A549 (cell line): ENCODE measurements around the gene FRMD7. TPM values are rescaled to one million over a fixed set of nuclear protein-coding genes. Genes with fewer than 3 reads are reported as not detected.

Experiments
- ATAC-seq, 2 experiments: fragments of 200-7000 bp in 1 of 2; fragments of >200 bp in 1 of 2; cut with Nextera tagmentation in 1 of 2; cut with Tn5 transposase in 1 of 2; 3 replicates each; pipeline versions ENCODE4 v1.8.0 to v1.9.1; 2018 to 2020; ENCODE audit warnings: mild to moderate bottlenecking in 1 of 2, moderate library complexity in 1 of 2
- CTCF ChIA-PET: fragments of 300-600 bp; sonication (Branson Sonifier 250); formaldehyde crosslinking; extraction: SDS; loops from one replicate; lab custom pipeline; 2021; ENCODE audit warnings: antibody characterized with exemption, inconsistent platforms; lab: Yijun Ruan, JAX
- POLR2A ChIA-PET: fragments of 350-600 bp; formaldehyde crosslinking; extraction: SDS; loops from one replicate; lab custom pipeline; 2021; ENCODE audit warnings: antibody characterized with exemption, inconsistent platforms; lab: Yijun Ruan, JAX
- DNase-seq, 2 experiments: peaks; one replicate each; pipeline versions ENCODE4 v3.0.0 to v3.0.0-alpha.2; 2011 to 2016; ENCODE audit warnings: low read depth in 1 of 2, low spot score in 1 of 2
- FAIRE-seq: peaks from 2 replicates; lab custom pipeline; 2011; peaks lifted over from hg19 to GRCh38; lab: Jason Lieb, UNC
- H3K27ac ChIP-seq, 2 experiments: fragments of >200 bp; sonication (Bioruptor Twin); formaldehyde crosslinking; 3 replicates each; pipeline ENCODE4 v1.5.1; 2016 to 2017
- H3K4me1 ChIP-seq: fragments of >200 bp; sonication (Bioruptor Twin); formaldehyde crosslinking; 3 replicates; pipeline ENCODE4 v1.6.1; 2016
- H3K4me2 ChIP-seq: fragments of >200 bp; sonication (Bioruptor Twin); formaldehyde crosslinking; 3 replicates; pipeline ENCODE4 v1.6.1; 2016
- H3K4me3 ChIP-seq: fragments of >200 bp; sonication (Bioruptor Twin); formaldehyde crosslinking; 3 replicates; pipeline ENCODE4 v1.5.1; 2016
- H3K9me3 ChIP-seq: fragments of >200 bp; sonication (Bioruptor Twin); formaldehyde crosslinking; 3 replicates; pipeline ENCODE4 v1.6.1; 2016
- CBX2 ChIP-seq: fragments of 200-600 bp; sonication (generic); IDR thresholded peaks from 2 replicates; pipeline ENCODE4 v1.6.1; 2016; ENCODE audit warnings: low read depth, mild to moderate bottlenecking, borderline replicate concordance
- CHD4 ChIP-seq: fragments of 200-600 bp; sonication (generic); IDR thresholded peaks from 2 replicates; pipeline ENCODE4 v1.6.1; 2016; ENCODE audit warnings: antibody characterized with exemption, mild to moderate bottlenecking, borderline replicate concordance
- EHF ChIP-seq: fragments of 250-450 bp; sonication (Bioruptor Pico); IDR thresholded peaks from 2 replicates; pipeline ENCODE4 v1.5.0; 2020; ENCODE audit warnings: mild to moderate bottlenecking
- EP300 ChIP-seq, 2 experiments: fragments of >200 bp; sonication (Bioruptor Twin); formaldehyde crosslinking; IDR thresholded peaks; 2 replicates in 1 of 2; 3 replicates in 1 of 2; pipeline ENCODE4 v1.6.1; 2016 to 2017
- HDAC2 ChIP-seq: fragments of 200-600 bp; sonication (generic); IDR thresholded peaks from 2 replicates; pipeline ENCODE4 v1.6.1; 2016
- HEYL ChIP-seq: fragments of 250-450 bp; sonication (Bioruptor Pico); IDR thresholded peaks from 2 replicates; pipeline ENCODE4 v1.8.0; 2021; ENCODE audit warnings: mild to moderate bottlenecking, moderate library complexity
- HMGXB4 ChIP-seq: fragments of 250-450 bp; sonication (Bioruptor Pico); IDR thresholded peaks from 2 replicates; pipeline ENCODE4 v1.5.0; 2021; ENCODE audit warnings: mild to moderate bottlenecking, moderate library complexity, borderline replicate concordance
- HOXA7 ChIP-seq: fragments of 250-450 bp; sonication (Bioruptor Pico); IDR thresholded peaks from 2 replicates; pipeline ENCODE4 v1.5.0; 2020; ENCODE audit warnings: mild to moderate bottlenecking, moderate library complexity
- JUN ChIP-seq, 2 experiments: fragments of >200 bp; sonication (Bioruptor Twin); formaldehyde crosslinking; IDR thresholded peaks; 2 replicates in 1 of 2; 3 replicates in 1 of 2; pipeline ENCODE4 v1.6.1; 2016 to 2017
- KDM5A ChIP-seq: fragments of 200-600 bp; sonication (generic); IDR thresholded peaks from 2 replicates; pipeline ENCODE4 v1.6.1; 2016; ENCODE audit warnings: antibody characterized with exemption, mild to moderate bottlenecking
- MAFK ChIP-seq: fragments of 450-650 bp; IDR thresholded peaks from 2 replicates; pipeline ENCODE4 v1.6.1; 2014; ENCODE audit not compliant: partially characterized antibody
- MYC ChIP-seq: IDR thresholded peaks from 2 replicates; pipeline ENCODE4 v1.6.1; 2012; ENCODE audit warnings: mild to moderate bottlenecking, inconsistent platforms, low read length, improper control_type of control experiment, borderline replicate concordance
- NPAS2 ChIP-seq: fragments of 250-450 bp; sonication (Bioruptor Pico); IDR thresholded peaks from 2 replicates; pipeline ENCODE4 v1.8.0; 2022; ENCODE audit warnings: mild to moderate bottlenecking, moderate library complexity, borderline replicate concordance
- NR3C1 ChIP-seq: fragments of >200 bp; sonication (Bioruptor Twin); formaldehyde crosslinking; IDR thresholded peaks from 3 replicates; pipeline ENCODE4 v1.6.1; 2017
- RCOR1 ChIP-seq: fragments of 150-350 bp; IDR thresholded peaks from 2 replicates; pipeline ENCODE4 v1.6.1; 2014; ENCODE audit warnings: antibody characterized with exemption, low read length, low read depth
- SMC3 ChIP-seq: fragments of >200 bp; sonication (Bioruptor Twin); formaldehyde crosslinking; IDR thresholded peaks from 3 replicates; pipeline ENCODE4 v1.6.1; 2018; ENCODE audit warnings: inconsistent platforms
- SREBF2 ChIP-seq: fragments of 450-650 bp; IDR thresholded peaks from 2 replicates; pipeline ENCODE4 v1.6.1; 2014; ENCODE audit warnings: mild to moderate bottlenecking, moderate library complexity
- ZC3H11A ChIP-seq: fragments of 450-650 bp; IDR thresholded peaks from 2 replicates; pipeline ENCODE4 v1.6.1; 2014; ENCODE audit warnings: antibody characterized with exemption, mild to moderate bottlenecking
- WGBS: methylation state at CpG from one replicate; pipeline ENCODE4 v1.1.6; 2017; ENCODE audit errors: missing lambda C conversion rate; 5-methylcytosine and 5-hydroxymethylcytosine counted together
- polyA plus RNA-seq, 4 experiments: library from polyadenylated mRNA; depleted of rRNA in 3 of 4; stranded (reverse); fragments of >200 nt; fragmentation: RNase III in 1 of 4; extraction: RNeasy Plus Mini Kit Qiagen cat#74134 plus additional on column Dnase treatment in 1 of 4; gene quantifications; 2 replicates in 3 of 4; 3 replicates in 1 of 4; pipeline ENCODE4 v1.2.3, GENCODE V29; 2011 to 2017
- TF ChIP-seq, protein P1 (sequence below): fragments of 200-600 bp; sonication (generic); IDR thresholded peaks from 2 replicates; pipeline ENCODE4 v1.6.1; 2016; ENCODE audit warnings: antibody characterized with exemption, mild to moderate bottlenecking, moderate library complexity
- TF ChIP-seq, protein P2 (sequence below): IDR thresholded peaks from 2 replicates; pipeline ENCODE4 v1.6.1; 2012

Gene FRMD7
- polyA plus RNA-seq, 2 of the 4 experiments (the other 2 are of a cell fraction), result not detected

GRCh38 chrX:132119821-132120515, 7.9 kb downstream of the FRMD7 start:
- H3K27ac ChIP-seq, result no peak overlapping the region
- WGBS, result 48% methylated on average over 12 of the region's 12 CpGs
- POLR2A ChIA-PET, result no interaction called here
- TF ChIP-seq JUN (IDR thresholded peaks at IDR 0.05), result no peak
- TF ChIP-seq, protein P1, sequence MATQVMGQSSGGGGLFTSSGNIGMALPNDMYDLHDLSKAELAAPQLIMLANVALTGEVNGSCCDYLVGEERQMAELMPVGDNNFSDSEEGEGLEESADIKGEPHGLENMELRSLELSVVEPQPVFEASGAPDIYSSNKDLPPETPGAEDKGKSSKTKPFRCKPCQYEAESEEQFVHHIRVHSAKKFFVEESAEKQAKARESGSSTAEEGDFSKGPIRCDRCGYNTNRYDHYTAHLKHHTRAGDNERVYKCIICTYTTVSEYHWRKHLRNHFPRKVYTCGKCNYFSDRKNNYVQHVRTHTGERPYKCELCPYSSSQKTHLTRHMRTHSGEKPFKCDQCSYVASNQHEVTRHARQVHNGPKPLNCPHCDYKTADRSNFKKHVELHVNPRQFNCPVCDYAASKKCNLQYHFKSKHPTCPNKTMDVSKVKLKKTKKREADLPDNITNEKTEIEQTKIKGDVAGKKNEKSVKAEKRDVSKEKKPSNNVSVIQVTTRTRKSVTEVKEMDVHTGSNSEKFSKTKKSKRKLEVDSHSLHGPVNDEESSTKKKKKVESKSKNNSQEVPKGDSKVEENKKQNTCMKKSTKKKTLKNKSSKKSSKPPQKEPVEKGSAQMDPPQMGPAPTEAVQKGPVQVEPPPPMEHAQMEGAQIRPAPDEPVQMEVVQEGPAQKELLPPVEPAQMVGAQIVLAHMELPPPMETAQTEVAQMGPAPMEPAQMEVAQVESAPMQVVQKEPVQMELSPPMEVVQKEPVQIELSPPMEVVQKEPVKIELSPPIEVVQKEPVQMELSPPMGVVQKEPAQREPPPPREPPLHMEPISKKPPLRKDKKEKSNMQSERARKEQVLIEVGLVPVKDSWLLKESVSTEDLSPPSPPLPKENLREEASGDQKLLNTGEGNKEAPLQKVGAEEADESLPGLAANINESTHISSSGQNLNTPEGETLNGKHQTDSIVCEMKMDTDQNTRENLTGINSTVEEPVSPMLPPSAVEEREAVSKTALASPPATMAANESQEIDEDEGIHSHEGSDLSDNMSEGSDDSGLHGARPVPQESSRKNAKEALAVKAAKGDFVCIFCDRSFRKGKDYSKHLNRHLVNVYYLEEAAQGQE, result no peak
- no peak for TF ChIP-seq NPAS2
- TF ChIP-seq, protein P2, sequence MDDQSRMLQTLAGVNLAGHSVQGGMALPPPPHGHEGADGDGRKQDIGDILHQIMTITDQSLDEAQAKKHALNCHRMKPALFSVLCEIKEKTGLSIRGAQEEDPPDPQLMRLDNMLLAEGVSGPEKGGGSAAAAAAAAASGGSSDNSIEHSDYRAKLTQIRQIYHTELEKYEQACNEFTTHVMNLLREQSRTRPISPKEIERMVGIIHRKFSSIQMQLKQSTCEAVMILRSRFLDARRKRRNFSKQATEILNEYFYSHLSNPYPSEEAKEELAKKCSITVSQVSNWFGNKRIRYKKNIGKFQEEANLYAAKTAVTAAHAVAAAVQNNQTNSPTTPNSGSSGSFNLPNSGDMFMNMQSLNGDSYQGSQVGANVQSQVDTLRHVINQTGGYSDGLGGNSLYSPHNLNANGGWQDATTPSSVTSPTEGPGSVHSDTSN, result no peak
- no peak for TF ChIP-seq RCOR1
- no peak for DNase-seq
- no peaks in the 10 kb centered on the region for H3K9me3 ChIP-seq
- no peak for FAIRE-seq
- no peaks in the 10 kb centered on the region for H3K4me1 ChIP-seq
- H3K4me3 ChIP-seq, result no peak overlapping the region
- H3K4me2 ChIP-seq, result no peak overlapping the region
- CTCF ChIA-PET, result no interaction called here
- no peak for ATAC-seq

DNA sequence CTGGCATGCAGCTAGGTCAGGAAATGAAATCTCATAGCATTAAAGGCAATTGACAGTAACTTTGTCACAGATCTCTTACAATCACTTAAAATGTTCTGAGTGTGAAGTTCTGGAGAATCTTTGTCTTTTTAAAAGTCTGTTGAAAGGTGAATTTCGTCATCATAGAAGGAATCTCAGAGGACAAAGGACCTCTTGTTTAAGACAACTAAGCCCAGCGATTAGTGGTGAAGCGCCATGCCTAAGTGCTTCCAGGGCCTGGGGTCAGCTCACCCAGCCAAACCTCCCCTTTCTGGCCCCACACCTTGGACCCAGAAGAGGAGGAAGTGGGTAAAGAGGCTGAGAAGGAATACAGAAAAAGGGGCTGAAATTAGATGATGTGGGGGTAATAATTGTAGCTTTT, 8.5 kb downstream of the FRMD7 start:
- 52% methylated on average over 3 of the region's 3 CpGs for WGBS
- Histone ChIP-seq H3K4me1 (no peaks in the 10 kb centered on the region), H3K27ac (no peak overlapping the region), H3K4me3 (no peak overlapping the region), H3K9me3 (no peaks in the 10 kb centered on the region), H3K4me2 (no peak overlapping the region)
- DNase-seq, result no peak
- no peak for ATAC-seq
- POLR2A ChIA-PET, result no interaction called here
- CTCF ChIA-PET, result interaction anchor here (1.1 kb wide), 1 partner anchor 48 kb away, joined by 3 read pairs; no protein-coding TSS in a partner anchor
- TF ChIP-seq NR3C1 (no peak), MAFK (no peak), HMGXB4 (CRISPR knock-in tag) (no peak), ZC3H11A (no peak), EHF (CRISPR knock-in tag) (no peak), HDAC2 (no peak), CBX2 (no peak), JUN (IDR thresholded peaks at IDR 0.05) (no peak), SREBF2 (no peak), SMC3 (no peak), KDM5A (no peak), HEYL (CRISPR knock-in tag) (no peak), HOXA7 (no peak)
- FAIRE-seq, result peak; percentile 46

DNA sequence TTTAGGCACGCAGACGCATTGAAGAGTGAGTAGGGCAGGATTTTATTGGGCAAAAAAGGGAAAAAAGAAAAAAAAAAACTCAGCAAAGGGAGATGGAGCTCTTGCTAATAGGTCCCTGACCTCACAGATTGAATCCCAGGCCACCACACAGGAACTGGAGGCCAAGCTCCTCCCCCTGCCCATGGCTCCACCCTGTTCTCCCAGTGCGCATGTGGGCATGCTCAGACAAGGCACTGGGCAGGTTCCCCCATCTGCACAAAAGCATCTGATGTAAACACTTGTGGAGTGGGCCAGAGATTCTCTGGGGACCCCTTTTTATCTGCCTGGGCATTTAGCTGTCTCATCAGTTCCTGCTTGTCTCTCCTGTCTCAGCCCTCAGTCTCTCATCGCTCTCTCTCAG, 9.5 kb downstream of the FRMD7 start:
- Histone ChIP-seq H3K27ac (no peak overlapping the region), H3K4me1 (no peaks in the 10 kb centered on the region), H3K4me3 (no peak overlapping the region), H3K9me3 (no peaks in the 10 kb centered on the region), H3K4me2 (no peak overlapping the region)
- FAIRE-seq (no peak), DNase-seq (no peak), ATAC-seq (no peak)
- ChIA-PET POLR2A (no interaction called here), CTCF (interaction anchor here (1.1 to 1.3 kb wide), 2 partner anchors 47 to 101 kb away, joined by 3 read pairs; no protein-coding TSS in a partner anchor)
- TF ChIP-seq, protein P1, result no peak
- no peak for TF ChIP-seq NPAS2
- no peak for TF ChIP-seq EP300 (IDR thresholded peaks at IDR 0.05)
- TF ChIP-seq SREBF2, result no peak
- no peak for TF ChIP-seq KDM5A
- no peak for TF ChIP-seq MYC
- TF ChIP-seq CHD4, result no peak
- TF ChIP-seq, all 56 proteins: peak for 0
- WGBS, result 94% methylated on average over 4 of the region's 4 CpGs
